ENCODE results near the gene NELFCD. TPM values are rescaled to one million over a fixed set of nuclear protein-coding genes. Genes with fewer than 3 reads are reported as not detected.
"Not testable (repeated sequence)": the region's sequence is repeated elsewhere in the genome, so short reads cannot be mapped to it uniquely, and the experiment has no call there.

NELFCD gene
- total RNA-seq, 1 donor from 2014 or later = 71.7 TPM

- DNase-seq (ENCODE audit: low read depth, low spot score) = no peak
Measured at GRCh38 chr20:59008715-59009336, 27.8 kb downstream of the NELFCD start.

GRCh38 chr20:59010321-59010994 is 29.4 kb downstream of the NELFCD start:
- DNase-seq (ENCODE audit: low read depth, low spot score) = peak; percentile 46

- DNase-seq (ENCODE audit: low read depth, low spot score) = peak; percentile 93
Measured at GRCh38 chr20:59010995-59011873, 30.2 kb downstream of the NELFCD start.

GRCh38 chr20:59011874-59012157 is 30.8 kb downstream of the NELFCD start:
- not testable (repeated sequence) for DNase-seq (ENCODE audit: low read depth, low spot score)

DNA sequence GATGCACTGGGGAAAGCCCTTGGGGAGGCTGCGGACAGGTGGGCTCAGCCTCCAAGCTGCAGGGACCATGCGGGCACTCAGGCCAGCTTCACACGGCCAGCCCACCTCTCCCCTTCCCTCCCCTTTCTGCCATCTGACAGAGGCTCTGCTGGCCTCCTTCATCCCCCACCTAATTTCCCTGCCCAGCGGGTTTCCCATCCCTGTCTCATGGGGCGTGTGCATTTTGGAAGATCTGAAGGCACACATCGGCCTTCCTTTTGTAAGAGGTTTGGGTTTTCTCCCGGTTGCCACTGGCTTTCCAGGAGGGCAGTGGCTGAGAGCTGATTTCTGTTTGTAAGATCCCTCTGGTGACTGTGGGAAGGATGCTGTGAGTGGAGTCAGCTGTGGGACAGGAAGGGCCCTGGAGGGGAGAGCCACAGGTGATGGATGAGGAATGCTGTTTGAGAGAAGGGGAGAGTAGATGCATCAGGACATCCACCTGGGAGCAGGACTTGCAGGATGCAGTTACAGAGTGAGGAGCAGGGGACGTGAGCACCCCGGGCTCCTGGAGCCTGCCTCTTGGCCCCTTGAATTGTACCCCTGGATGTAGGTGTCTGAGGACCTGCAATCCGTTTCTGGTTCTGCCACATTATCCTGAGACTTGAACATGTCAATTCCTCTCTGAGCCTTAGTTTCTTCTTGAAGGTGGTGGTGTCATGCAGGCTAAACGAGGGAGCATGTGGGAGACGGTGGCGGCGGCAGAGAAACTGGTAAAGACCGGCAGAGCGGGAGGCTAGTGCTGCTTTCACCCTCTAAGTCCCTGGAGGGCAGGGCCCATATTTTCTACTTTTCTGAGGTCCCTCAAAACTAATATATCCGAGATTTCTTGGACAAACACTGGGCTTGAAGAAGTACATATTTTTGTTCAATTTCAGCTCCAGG is 32.2 kb downstream of the NELFCD start:
- DNase-seq (ENCODE audit: low read depth, low spot score) = no peak

DNA sequence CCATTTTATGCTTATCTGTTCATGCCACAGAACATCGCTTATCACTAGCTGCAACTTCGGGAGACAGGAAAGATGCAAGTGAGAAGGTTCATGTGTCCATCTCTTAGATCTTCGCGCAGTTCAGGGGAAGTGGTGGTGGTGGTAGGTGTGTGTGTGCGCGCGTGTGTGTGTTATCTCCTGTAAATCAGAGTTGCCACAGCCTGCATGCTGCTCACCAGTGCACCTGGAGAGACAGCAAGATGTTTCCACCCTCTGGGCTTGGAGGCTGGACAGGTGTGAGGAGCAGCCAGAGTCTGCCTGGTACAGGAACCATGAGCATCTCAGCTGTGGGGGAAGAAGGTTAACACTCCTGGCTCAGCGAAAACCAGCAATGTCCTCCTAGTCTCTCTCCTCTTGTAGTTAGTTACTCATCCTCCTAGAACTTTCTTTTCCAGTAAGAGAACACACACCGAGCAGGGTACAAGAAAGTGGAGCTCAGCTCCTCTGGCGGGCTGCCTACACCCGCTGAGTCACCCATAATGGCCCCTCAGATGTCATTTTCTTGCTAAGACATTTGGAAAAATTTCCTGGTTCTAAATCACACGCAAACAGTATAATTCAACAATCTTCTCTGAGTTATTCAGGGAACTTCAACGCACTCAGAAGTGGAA is 33.0 kb downstream of the NELFCD start:
- DNase-seq (ENCODE audit: low read depth, low spot score) = no peak

DNA sequence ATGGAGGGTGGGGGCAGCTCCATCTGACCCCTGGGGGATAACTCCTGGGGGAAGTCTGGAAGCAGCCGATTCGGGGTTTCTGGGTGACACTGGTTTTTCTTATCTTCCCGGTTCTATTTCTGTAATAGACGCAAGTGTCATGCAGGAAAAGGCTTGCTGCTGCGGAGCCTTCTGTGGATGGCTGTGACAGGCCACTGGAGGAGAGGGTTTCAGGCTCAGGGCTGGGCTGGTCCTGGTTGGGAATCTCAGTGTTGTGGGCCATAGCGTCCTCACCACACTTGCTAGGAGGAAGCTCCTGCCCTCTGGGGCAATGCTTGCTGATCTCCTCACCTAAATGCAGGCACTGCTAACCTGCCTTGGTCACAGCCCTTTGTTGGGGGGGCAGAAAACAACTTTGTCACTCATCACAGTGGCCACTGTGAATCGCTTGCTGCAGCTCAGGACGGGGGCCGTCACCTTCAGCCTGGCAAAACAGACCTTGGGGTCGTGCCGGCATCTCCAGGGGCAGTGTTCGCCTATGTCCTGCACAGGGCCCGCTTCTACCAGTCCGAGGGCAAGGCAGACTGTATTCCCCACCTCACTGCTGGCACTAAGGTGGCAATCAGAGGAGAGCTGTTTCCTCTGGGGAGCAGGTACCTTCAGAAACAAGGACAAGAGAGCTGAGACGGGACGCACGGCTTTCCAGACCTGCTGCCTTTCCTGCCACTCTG is 33.8 kb downstream of the NELFCD start:
- no peak for DNase-seq (ENCODE audit: low read depth, low spot score)

DNA sequence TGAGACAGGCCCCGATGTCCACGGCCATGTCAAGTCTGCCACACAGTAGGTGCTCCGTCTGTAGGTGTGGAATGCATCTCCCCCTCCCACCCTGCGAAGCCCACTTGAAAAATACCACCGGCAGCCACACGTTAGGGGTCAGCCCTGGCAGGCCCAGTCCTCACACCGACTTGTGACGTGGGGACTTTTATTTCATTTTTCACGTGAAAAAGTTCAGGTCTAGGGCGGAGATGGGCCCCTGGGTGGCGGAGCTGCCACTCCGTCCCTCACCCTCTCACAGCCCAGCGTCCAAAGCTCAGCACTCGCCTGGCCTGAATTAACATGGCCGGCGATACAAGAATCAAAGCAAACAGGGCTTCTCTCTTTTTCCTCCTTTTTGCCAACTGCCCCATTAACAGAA is 34.4 kb downstream of the NELFCD start:
- no peak for DNase-seq (ENCODE audit: low read depth, low spot score)

- no peak for DNase-seq (ENCODE audit: low read depth, low spot score)
Measured at GRCh38 chr20:59015812-59016711, 35.0 kb downstream of the NELFCD start.

DNA sequence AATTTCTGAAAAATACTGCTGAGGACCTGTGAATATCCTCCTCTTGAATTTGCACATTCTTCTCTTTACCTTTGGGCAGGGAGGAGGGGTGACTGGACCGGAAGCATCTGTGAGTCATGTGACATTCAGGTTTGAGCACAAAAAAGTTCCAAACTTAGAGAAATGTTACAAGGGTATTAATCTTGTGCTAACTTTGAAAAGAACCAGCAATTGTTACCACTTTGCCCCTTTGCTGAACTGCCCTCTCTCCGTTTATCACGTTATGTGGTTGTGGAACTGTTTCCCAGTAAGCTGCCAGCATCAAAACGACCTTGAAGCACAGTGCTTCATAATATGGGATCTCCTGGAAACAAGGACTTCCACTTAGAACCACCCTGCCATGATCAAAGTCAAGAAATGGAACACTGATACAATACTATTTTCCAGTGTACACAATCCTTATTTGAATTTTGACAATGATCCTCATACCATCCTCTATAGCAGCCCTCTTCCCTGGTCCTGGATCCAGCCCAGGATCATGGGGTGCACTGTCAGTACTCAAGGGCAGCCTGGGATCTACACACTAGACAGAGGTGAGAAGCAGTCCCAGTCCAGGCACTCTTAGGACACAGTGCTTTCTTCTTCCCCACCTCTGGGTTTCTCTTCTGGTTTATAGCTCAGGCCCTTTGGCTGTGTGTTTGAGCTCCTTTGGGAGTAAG is 35.9 kb downstream of the NELFCD start:
- no peak for DNase-seq (ENCODE audit: low read depth, low spot score)

DNA sequence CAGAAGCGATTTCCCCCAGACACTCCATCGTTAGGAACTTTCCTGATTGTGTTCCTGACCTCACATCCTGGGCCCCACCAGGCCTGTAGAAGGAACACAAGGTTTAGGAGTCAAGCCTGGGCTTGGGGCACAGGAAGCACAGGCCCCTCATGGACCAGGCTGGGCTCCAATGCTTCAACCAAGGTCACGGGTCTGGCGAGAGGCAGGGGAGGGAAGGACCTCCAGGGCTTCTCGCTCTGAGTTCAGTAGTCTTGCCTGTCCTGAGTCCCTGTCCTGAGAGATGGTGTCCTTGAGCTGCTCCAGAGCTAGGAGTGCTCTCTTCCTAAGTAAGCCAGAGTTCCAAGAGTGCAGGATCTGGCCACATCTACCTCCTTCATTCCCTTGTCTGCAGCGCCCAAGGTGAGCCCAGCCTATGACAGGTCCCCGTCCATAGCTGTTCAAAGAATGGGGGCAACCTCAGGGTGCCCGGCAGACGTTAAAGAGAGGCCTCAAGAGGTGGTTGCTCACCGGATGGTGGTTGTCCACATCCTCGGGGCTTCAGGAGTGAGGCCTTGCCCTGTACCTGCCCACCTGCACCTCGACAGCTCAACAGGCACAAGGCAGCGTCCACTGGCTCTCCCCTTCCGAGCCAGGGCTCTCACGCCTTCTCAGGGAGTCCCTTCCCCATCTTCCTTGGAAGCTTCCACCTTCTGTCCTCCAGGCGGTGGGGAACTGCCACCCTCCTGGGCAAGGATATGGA is 36.6 kb downstream of the NELFCD start:
- DNase-seq (ENCODE audit: low read depth, low spot score) = no peak

- DNase-seq (ENCODE audit: low read depth, low spot score) = no peak
Measured at GRCh38 chr20:59018817-59019216, 37.8 kb downstream of the NELFCD start.

DNA sequence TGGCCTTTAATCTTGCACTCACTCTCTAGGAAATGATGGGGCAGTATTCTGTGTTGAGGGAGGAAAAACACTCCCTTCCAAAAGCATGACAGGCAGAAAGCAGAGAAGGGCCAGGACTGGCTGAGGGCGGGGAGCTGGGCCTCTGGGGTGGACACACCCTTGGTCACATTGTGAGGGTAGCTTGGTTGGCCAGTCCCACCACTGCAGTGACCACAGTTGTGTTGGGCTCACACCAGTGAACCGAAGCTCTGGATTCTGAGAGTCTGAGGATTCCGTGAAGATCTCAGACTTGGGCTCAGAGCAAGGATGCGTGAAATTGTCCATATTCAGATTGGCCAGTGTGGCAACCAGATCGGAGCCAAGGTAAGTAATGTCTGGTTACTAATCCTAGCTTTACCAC is 38.2 kb downstream of the NELFCD start, which contains the start of gene TUBB1:
TUBB1 (plus strand) TSS at position 213 of the 400 bp plus-strand sequence; CDS start at position 307, 94 bp downstream.
- DNase-seq (ENCODE audit: low read depth, low spot score) = no peak

DNA sequence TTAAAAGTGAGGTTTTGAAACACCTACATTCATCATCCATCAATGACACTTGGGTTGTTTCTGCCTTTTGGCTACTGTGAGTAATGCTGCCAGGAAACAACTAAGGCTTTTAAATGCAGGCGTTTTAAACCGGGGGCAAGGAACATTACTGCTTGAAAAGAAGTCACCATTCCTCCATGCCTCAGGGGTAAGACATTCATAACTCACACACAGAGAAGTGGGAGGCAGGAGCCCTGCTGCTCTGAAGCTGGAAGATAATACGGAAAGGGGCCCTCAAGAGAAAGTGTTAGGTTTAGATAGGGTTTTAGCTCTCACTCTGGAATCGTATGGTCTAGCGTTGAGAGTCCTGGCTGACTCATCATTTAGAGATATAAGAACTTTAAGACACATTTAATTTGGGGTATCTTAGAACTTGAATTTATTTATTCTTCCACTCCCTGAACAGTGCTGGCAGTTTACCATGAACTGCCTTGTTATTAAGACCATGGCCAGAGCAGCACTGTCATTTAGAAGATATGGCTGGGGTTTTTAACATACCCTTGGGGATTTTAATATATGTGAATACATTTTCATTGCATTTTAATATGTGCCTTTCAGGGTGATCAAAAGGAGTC is 40.0 kb downstream of the NELFCD start:
- no peak for DNase-seq (ENCODE audit: low read depth, low spot score)

- DNase-seq (ENCODE audit: low read depth, low spot score) = no peak
Measured at GRCh38 chr20:59022754-59023153, 41.7 kb downstream of the NELFCD start.

DNA sequence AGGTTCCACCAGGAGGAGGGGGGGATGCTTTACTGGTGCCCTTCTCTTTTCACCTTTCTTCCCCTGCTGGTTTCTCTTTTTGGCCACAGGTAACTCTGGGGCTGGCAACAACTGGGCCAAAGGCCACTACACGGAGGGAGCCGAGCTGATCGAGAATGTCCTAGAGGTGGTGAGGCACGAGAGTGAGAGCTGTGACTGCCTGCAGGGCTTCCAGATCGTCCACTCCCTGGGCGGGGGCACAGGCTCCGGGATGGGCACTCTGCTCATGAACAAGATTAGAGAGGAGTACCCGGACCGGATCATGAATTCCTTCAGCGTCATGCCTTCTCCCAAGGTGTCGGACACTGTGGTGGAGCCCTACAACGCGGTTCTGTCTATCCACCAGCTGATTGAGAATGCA is 42.6 kb downstream of the NELFCD start:
- no peak for DNase-seq (ENCODE audit: low read depth, low spot score)

DNA sequence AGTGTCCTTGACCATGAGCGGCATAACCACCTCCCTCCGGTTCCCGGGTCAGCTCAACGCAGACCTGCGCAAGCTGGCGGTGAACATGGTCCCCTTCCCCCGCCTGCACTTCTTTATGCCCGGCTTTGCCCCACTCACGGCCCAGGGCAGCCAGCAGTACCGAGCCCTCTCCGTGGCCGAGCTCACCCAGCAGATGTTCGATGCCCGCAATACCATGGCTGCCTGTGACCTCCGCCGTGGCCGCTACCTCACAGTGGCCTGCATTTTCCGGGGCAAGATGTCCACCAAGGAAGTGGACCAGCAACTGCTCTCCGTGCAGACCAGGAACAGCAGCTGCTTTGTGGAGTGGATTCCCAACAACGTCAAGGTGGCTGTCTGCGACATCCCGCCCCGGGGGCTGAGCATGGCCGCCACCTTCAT is 43.1 kb downstream of the NELFCD start:
- no peak for DNase-seq (ENCODE audit: low read depth, low spot score)
